HG03442 (cell line): Measurements from ENCODE around the gene ZNF419.
A peak's percentile ranks its signal among the peaks of the same experiment; 100 is the strongest.
"Not testable (repeated sequence)": the region's sequence is repeated elsewhere in the genome, so short reads cannot be mapped to it uniquely, and the experiment has no call there.

Experiments
- ATAC-seq: cut with Tn5 transposase; IDR thresholded peaks from one replicate; pipeline ENCODE4 v1.9.1; 2021; ENCODE audit warnings: mild to moderate bottlenecking, moderate library complexity; ENCODE audit not compliant: unreplicated experiment

ZNF419 gene

DNA sequence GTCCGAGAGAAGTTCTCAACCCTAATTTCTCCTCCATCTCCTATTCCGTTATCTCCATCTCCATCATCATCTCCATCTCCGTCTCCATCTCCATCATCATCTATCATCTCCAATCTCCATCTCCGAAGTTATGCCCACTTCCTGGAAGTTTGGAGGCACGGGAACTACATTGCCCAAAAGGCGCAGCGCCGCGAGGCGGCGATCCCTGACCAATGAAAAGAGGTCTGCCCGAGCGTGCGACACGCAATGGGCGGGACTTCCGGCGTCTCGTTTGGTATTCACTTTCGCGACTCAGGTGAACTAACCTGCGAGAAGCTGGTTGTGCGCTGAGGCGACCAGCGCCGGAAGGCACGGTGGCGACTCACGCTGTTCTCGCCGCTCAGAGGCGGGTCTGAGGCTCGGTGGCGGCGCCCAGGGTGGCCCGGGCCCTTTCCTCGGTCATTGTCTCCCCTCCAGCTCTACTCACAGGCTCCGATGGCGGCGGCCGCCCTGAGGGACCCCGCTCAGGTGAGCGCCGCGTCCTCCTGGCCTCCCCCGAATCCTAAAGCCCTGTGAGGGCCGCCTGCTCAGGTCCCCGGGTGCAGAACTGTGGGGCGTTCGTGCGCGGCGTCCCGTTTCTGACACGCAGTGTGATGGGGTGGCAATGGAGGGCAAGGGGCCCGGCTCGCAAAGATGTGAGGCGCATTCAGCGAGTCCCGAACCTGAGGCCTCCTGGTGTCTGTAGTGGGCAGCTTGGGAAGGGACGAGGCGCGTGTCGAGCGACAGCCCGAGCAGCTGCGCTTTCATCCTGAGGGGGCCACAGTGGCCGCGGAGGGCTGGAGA lies at the start of gene ZNF419:
TSS of gene ZNF419 (plus strand) at position 274 of the 822 bp plus-strand sequence. CDS start at position 475, 201 bp downstream.
- peak; percentile 93 for ATAC-seq

DNA sequence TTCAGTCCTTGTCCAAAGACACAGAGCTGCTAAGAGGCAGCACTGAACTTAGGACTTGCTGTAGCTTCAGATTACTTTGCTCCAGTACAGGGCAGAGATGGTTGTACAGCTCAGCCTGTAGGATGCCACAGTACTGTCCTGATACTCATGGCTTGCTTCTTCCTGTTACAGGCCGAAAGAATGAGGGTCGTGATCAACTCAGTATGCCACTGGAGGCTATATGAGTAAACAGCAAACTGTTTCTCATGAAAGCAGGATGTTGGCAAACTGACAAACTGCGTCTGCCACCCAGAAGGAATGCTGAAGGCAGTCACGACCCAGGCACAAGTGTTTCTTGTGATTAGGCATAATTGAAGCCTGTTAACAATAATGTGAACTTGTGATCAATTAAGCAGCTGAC lies 49.6 kb upstream of the ZNF419 start:
- ATAC-seq, result no peak

DNA sequence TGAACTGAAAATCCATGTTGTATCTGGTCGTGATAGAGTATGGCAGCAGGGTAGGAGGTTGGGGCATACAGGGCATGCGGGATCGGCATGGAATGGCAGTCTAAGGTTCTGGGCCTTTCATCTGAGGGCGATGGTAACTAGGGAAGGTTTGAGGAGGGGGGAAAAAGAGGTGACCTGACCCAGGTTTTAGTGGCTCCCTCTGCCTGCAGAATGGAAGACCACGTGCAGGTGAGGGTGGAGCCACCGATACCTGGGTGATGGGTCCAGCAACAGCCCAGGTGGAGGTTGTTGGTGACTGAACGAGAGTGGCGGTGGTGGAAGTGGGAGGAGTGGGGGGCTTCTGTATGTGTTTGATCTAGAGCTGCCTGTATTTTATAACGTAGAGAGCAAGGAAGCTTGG lies 48.6 kb upstream of the ZNF419 start:
- ATAC-seq, result no peak

DNA sequence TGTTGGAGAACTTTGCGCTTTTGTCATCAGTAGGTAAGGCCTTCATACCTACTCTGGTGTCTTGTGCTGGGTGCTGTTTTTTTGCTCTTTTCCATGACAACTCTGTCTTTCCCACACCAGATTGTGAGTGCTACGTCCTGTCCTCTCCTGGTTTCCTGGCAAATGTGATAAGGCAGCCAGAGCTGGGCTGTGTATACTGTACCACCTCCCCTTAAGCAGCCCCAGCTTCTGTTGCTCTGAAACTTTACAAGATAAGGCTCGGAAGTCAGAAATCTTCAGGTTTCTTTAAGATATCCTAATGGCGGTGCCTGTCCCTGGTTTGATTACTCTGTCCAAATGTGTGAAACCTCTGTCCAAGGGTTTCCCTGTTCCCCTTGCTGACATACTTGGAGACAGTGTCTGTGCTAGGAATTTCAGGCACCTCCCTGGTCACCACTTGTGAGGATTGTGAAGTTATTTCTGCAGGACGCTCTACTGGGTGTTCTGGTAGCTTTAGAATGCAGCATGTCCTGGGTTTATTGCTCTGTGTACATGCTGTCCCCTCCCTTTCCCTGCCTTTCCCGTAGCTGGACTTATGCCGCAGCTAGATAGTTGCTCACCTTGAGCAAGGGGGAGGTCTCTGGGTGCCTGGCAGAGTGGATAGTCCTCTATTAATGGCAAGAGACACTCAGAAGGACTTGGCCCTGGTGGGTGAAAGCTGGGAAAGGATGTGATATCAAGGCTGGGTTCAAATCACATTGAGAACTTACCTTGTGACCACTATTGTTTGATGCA lies 45.4 kb upstream of the ZNF419 start:
- no peak for ATAC-seq

DNA sequence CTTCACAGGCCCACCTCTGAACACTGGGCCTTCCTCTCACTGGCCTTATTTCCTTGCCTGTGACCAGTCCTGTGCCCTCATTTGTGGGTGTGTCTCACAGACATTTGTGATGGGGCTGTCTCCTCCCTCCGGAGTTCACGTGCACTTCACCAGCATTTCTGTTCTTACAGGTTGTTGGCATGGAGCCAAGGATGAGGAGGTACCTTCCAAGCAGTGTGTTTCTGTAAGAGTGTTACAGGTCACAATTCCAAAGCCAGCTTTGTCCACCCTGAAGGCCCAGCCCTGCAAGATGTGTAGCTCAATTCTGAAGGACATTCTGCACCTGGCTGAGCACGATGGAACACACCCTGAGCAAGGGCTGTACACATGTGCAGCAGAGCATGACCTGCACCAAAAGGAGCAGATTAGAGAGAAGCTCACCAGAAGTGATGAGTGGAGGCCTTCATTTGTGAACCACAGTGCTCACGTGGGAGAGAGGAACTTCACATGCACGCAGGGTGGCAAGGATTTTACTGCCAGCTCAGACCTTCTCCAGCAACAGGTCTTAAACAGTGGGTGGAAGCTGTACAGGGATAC lies 44.3 kb upstream of the ZNF419 start:
- no peak for ATAC-seq

DNA sequence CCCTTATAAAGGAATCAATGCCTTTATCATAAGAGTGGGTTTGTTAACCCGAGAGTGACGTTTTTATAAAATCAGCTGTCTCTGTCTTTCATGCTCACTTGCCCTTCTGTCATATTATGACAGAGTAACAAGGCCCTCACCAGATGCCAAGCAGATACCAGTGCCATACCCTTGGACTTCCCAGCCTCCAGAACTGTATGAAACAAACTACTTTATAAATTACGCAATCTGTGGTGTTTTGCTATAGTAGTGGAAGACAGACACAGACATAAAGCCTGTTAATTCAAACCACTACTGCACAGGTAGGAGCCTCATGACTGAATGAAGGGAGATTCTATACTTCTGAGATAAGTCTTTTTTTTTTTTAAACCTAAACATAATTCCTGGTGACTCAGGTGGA lies 35.2 kb upstream of the ZNF419 start:
- ATAC-seq, result no peak

DNA sequence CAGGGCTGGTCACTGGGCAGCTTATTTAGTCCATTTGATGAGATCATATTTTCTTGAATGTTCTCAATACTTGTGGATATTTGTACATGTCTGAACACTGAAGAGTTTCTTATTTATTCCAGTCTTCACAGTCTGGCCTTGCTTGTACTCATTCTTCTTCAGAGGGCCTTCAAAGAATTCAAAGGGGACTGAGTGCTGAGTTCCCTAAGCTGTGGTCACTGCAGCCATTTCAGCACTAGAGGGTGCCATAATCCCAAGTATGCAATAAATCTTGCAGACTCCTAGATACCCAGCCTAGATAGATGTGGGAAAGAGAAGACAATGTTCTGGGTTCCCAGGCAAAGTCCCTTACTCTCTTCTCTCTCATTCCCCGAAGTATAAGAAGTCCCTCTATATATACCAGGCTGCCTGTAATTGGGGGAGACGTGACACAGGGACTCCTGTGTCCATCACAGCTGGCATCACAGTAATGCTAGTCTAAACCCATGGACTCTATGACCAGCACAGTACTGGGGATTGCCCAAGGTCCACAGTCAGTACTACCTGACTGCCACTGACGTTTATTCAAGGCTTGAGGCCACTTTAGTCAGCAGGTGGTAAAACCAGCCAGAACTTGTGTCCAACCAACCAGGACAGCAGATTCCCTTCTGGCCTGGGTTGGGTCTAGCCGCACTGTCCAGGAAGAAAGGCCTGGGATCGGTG lies 21.7 kb upstream of the ZNF419 start:
- no peak for ATAC-seq

DNA sequence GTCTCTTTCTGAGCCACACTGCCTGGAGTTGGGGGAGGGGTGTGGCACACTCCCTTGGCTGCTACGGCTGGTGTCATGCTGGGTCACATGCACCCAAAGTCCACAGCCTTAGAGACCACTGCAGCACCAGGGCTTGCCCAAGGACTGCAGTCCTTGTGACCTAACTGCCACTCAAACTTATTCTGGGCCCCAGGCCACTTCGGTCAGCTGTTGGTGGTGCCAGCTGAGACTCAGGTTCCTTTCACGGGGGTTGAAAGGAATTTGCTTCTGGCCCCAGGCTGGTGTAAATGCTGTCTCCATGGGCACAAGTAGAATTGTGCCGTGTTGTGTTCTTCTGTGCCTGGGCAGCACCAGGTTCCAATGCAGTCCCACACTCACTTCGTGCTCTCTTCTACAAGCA lies 21.1 kb upstream of the ZNF419 start:
- ATAC-seq, result no peak

DNA sequence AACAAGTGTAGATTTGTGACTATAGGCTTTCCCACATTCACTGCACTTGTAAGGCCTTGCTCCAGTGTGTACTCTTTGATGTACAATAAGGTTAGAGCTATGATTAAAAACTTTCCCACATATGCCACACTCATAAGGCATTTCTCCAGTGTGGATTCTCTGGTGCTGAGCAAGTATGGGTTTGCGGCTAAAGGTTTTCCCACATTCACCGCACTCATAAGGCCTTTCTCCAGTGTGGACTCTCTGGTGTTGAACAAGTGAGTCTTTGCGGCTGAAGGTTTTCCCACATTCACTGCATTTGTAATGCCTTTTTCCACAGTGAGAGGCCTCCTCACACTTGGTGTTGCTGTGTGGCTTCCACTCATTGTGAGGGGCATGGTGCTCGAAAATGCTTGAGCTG lies 13.9 kb upstream of the ZNF419 start:
- no peak for ATAC-seq

DNA sequence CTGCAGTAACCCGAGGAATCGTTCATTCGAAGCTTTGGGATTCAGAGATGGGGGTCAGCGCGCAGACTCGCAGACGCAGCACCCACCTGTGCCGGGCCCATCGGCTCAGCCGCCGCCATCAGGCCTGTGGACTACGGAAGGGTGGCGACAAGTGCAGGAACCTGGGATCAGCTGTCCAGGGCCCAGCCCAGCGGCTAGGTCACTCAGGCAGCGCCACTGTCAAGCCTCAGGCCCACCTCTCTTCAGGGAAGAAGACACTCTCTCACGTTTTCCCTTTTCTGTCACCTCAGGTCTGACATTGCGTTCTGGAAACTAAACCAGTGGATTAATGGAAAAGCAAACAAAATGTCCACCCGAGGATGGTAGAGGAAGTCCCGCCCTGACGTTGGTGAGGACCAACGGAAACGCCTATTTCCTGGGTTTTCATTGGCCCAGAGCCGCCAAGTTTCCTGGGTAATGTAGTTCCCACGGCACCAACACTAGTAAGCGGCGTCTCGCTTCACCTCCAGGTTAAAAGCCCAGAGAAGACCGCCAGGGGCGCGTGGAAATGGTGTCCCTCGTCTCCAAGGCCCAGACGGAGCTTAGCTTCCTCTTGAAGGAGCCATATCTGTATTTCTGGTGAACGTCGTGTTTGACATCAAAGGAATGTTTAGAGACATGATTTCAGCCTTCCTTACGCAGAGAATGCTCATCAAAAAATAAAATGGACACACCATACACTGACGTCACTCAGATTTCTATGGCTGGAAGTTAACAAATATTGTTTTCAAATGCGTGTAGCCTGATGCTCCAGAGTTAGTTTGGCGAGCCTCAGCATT lies 10.2 kb upstream of the ZNF419 start, which contains the start of gene ZNF772:
TSS of gene ZNF772 (minus strand) at position 376 of the 818 bp plus-strand sequence. CDS start at position 119, 257 bp downstream.
- peak; percentile 96 for ATAC-seq

DNA sequence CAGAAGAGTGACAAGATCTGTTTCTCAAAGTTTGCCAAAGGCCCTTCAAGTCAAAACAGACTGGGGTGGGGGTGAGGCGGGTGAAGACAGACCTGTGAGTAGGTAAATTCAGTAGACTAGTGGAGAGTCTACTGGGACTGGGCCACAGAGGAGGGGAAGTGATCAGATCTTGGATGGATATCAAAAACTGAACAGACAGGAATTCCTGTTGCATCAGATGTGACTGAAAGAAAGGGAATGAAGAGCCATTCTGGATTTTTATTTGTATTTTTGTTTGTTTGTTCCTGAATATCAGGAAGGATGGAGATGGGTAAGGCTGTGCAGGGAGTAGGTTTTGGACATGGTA lies 722 bp downstream of the ZNF419 start:
- ATAC-seq, result not testable (repeated sequence)

DNA sequence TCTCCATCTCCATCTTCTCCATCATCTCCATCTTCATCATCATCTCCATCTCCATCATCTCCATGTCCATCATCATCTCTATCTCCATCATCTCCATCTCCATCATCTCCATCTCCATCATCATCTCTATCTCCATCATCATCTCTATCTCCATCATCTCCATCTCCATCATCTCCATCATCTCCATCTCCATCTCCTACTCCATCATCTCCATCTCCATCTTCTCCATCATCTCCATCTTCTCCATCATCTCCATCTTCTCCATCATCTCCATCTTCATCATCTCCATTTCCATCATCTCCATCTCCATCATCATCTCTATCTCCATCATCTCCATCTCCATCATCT lies 11.8 kb downstream of the ZNF419 start:
- ATAC-seq, result not testable (repeated sequence)

DNA sequence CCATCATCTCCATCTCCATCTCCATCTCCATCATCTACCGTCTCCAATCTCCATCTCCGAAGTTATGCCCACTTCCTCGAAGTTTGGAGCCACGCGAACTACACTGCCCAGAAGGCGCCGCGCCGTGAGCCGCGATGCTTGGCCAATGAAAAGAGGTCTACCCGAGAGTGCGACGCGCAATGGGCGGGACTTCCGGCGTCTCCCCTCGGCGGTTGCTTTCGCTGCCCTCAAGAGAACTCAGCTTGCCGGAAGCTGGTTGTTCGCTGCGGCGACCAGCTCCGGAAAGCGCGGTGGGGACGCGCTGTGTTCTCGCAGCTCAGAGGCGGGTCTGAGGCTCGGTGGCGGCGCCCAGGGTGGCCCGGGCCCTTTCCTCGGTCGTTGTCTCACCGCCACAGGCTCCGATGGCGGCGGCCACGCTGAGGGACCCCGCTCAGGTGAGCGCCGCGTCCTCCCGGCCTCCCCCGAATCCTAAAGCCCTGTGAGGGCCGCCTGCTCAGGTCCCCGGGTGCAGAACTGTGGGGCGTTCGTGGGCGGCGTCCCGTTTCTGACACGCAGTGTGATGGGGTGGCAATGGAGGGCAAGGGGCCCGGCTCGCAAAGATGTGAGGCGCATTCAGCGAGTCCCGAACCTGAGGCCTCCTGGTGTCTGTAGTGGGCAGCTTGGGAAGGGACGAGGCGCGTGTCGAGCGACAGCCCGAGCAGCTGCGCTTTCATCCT lies 12.3 kb downstream of the ZNF419 start, which contains the start of gene ZNF773:
TSS of gene ZNF773 (plus strand) at position 259 of the 716 bp plus-strand sequence. CDS start at position 402, 143 bp downstream.
- peak; percentile 99 for ATAC-seq

DNA sequence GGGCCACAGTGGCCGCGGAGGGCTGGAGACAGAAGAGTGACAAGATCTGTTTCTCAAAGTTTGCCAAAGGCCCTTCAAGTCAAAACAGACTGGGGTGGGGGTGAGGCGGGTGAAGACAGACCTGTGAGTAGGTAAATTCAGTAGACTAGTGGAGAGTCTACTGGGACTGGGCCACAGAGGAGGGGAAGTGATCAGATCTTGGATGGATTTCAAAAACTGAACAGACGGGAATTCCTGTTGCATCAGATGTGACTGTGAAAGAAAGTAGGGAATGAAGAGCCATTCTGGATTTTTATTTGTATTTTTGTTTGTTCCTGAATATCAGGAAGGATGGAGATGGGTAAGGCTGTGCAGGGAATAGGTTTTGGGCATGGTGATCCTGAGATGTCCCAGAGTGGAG lies 12.8 kb downstream of the ZNF419 start:
- ATAC-seq, result not testable (repeated sequence)

DNA sequence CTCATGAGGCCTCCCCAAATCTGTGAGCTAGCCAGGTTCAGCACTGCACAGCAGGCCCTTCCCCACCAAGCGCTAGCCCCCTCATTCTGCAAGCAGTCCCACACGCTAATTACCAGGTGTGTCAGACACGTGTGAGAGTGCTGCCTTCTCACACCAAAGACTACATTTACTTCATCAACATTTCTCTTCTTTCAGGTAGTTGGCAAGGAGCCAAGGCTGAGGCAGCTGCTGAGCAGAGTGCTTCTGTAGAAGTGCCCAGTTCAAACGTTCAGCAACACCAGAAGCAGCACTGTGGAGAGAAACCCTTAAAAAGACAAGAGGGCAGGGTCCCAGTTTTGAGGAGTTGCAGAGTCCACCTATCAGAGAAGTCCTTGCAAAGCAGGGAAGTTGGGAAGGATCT lies 18.6 kb downstream of the ZNF419 start:
- ATAC-seq, result no peak

DNA sequence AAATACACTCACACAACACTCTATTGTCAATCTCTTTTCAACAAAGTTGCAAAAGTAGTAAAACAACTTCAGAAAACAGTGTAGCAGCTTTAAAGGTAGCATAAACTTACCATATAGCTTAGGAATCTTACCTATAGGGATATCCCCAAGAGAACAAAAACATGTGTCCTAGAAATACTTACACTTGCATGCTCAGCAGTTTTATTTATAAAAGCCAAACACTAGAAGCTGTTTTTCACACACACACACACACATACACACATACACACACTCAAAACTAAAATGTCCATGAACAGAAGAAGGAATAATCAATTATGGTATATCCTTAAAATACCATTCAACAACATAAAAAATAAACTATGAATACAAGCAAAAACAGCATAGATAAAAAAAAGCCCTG lies 23.9 kb downstream of the ZNF419 start:
- no peak for ATAC-seq

DNA sequence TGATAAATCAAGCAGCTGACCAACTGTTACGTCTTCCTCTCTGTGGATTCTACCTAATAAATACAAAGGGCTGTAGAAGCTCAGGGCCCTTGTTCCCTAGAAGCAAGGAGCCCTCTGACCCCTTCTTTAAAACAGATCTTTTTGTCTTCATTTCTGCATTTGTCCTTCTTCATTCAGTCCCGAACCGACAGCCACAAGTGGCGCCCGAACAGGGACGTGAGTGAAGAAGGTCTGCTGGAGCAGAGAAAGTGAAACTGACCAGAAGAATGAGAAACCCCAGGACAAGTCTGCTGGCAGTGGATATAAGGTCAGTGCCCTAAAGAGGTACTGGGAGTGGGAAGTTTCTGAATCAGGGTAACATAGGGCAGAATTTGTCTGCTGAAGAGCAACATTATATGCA lies 25.3 kb downstream of the ZNF419 start:
- no peak for ATAC-seq

DNA sequence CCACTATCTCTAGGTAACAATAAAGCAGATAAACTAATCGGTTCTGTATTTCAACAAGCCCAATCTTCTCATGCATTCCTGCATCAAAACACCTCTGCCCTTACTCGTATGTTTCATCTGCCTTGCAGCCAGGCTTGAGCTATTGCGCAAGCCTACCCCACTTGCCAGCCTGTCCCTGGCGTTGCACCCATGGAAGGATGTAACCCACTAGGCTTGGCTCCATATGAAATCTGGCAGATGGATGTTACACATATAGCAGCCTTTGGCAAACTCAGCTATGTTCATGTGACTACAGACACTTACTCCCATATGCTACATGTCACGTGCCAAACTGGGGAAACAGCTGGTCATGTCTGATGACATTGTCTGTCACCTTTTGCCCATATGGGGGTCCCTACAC lies 27.7 kb downstream of the ZNF419 start:
- ATAC-seq, result no peak

DNA sequence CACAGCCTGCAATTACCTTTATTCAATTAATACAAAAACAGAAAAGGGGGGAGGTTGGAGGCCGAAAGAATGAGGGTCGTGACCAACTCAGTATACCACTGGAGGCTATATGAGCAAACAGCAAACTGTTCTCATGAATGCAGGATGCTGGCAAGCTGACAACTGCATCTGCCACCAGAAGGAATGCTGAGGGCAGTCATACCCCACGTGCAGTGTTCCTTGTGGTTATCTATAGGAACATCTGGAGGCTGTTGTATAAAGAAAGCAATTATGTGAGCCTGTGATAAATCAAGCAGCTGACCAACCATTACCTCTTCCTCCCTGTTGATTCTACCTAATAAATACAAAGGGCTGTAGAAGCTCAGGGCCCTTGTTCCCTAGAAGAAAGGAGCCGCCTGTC lies 30.5 kb downstream of the ZNF419 start:
- ATAC-seq, result not testable (repeated sequence)
